HepG2 (cell line): Measurements from ENCODE around the gene RYR2. TPM values are rescaled to one million over a fixed set of nuclear protein-coding genes. Genes with fewer than 3 reads are reported as not detected.

Experiments
- ATAC-seq: fragments of 200-7000 bp; cut with Tn5 transposase; 3 replicates; pipeline ENCODE4 v1.9.1; 2020; ENCODE audit warnings: mild to moderate bottlenecking, moderate library complexity
- BruUV-seq: library from RNA; stranded (reverse); fragments of 400-500 nt; replicated peaks from 2 replicates; lab custom pipeline; 2021; lab: Mats Ljungman, UMichigan
- CTCF ChIA-PET: fragments of 300-600 bp; formaldehyde crosslinking; extraction: SDS; loops from one replicate; lab custom pipeline; 2021; ENCODE audit warnings: low total read pairs, inconsistent platforms, low intra/inter-chr PET ratio; lab: Yijun Ruan, JAX
- POLR2A ChIA-PET: fragments of 350-600 bp; sonication (Branson Sonifier 250); formaldehyde crosslinking; loops from one replicate; lab custom pipeline; 2020; ENCODE audit warnings: antibody characterized with exemption, inconsistent platforms; lab: Yijun Ruan, JAX
- DNase-seq: peaks from one replicate; pipeline ENCODE4 v3.0.0-alpha.2; 2015; ENCODE audit warnings: low spot score
- FAIRE-seq: peaks from 3 replicates; lab custom pipeline; 2011; peaks lifted over from hg19 to GRCh38; lab: Jason Lieb, UNC
- H2AFZ ChIP-seq: one replicate; pipeline ENCODE4 v1.6.1; 2011; ENCODE audit warnings: low read length, inconsistent platforms
- H3K27ac ChIP-seq: fragments of 300-600 bp; 3 replicates; pipeline ENCODE4 v1.8.0; 2011; ENCODE audit warnings: mixed run types, mild to moderate bottlenecking, mixed read lengths, low read length, inconsistent platforms; ENCODE audit not compliant: insufficient read depth; ENCODE audit errors: extremely low read length
- H3K27me3 ChIP-seq, 2 experiments: fragments of 200-600 bp in 1 of 2; 2 replicates in 1 of 2; 3 replicates in 1 of 2; pipeline versions ENCODE4 v1.6.0 to v1.8.0; 2011; ENCODE audit warnings: low read length in 2 of 2, mild to moderate bottlenecking in 2 of 2, moderate library complexity in 2 of 2, inconsistent platforms in 1 of 2; ENCODE audit not compliant: insufficient read depth in 2 of 2, control insufficient read depth in 1 of 2
- H3K36me3 ChIP-seq, 2 experiments: fragments of 200-600 bp in 1 of 2; replicated peaks in 1 of 2; 2 replicates in 1 of 2; 3 replicates in 1 of 2; pipeline versions ENCODE4 v1.5.1 to v1.8.0; 2011; ENCODE audit warnings: low read length in 2 of 2, inconsistent platforms in 1 of 2; ENCODE audit not compliant: insufficient read depth in 2 of 2, control insufficient read depth in 1 of 2
- H3K4me1 ChIP-seq: 2 replicates; pipeline ENCODE4 v1.5.1; 2012; ENCODE audit warnings: low read length, inconsistent platforms; ENCODE audit not compliant: insufficient read depth
- H3K4me2 ChIP-seq: 2 replicates; pipeline ENCODE4 v1.6.0; 2011; ENCODE audit warnings: low read depth, low read length, inconsistent platforms
- H3K4me3 ChIP-seq, 3 experiments: fragments of 200-600 bp in 1 of 3; sonication (generic), shearing (Covaris generic) in 1 of 3; replicated peaks in 1 of 3; 2 replicates each; pipeline ENCODE4 v1.5.1; 2011 to 2016; ENCODE audit warnings: low read length in 3 of 3, inconsistent platforms in 2 of 3, low read depth in 2 of 3, mild to moderate bottlenecking in 2 of 3, control low read depth in 1 of 3, mixed read lengths in 1 of 3; ENCODE audit not compliant: insufficient read depth in 1 of 3
- H3K79me2 ChIP-seq: one replicate; pipeline ENCODE4 v1.6.1; 2011; ENCODE audit warnings: low read length, inconsistent platforms; ENCODE audit not compliant: insufficient read depth
- H3K9ac ChIP-seq: 2 replicates; pipeline ENCODE4 v1.6.0; 2011; ENCODE audit warnings: mild to moderate bottlenecking, low read depth, low read length, inconsistent platforms; ENCODE audit not compliant: insufficient read depth
- H3K9me3 ChIP-seq: 2 replicates; pipeline ENCODE4 v1.5.1; 2012; ENCODE audit warnings: mild to moderate bottlenecking, low read length
- H4K20me1 ChIP-seq: 2 replicates; pipeline ENCODE4 v1.6.0; 2011; ENCODE audit warnings: inconsistent platforms, mild to moderate bottlenecking, low read length, moderate library complexity; ENCODE audit not compliant: insufficient read depth
- MAFF ChIP-seq: IDR thresholded peaks from 2 replicates; pipeline ENCODE4 v1.6.1; 2011; ENCODE audit warnings: low read depth, low read length, improper control_type of control experiment
- MAFK ChIP-seq, 2 experiments: IDR thresholded peaks in 1 of 2; conservative IDR thresholded peaks in 1 of 2; 2 replicates each; pipeline ENCODE4 v1.6.1; 2011; ENCODE audit warnings: improper control_type of control experiment in 2 of 2, low read length in 2 of 2
- NR0B2 ChIP-seq: sonication (generic); formaldehyde crosslinking; IDR thresholded peaks from 2 replicates; pipeline ENCODE4 v1.4.0; 2020; ENCODE audit warnings: mild to moderate bottlenecking, missing genetic modification reagents
- SNRNP70 ChIP-seq: fragments of 200-400 bp; formaldehyde crosslinking; IDR thresholded peaks from 2 replicates; pipeline ENCODE4 v1.6.1; 2017; ENCODE audit warnings: mild to moderate bottlenecking, low read depth, low read length, moderate library complexity
- ZBTB44 ChIP-seq: sonication (generic); formaldehyde crosslinking; IDR thresholded peaks from 2 replicates; pipeline ENCODE4 v1.4.0; 2020; ENCODE audit warnings: missing genetic modification reagents
- ZFP82 ChIP-seq: sonication (generic); formaldehyde crosslinking; IDR thresholded peaks from 2 replicates; pipeline ENCODE4 v1.5.1; 2020; ENCODE audit warnings: mild to moderate bottlenecking, missing genetic modification reagents, borderline replicate concordance
- WGBS: methylation state at CpG from one replicate; pipeline ENCODE4 v1.1.6; 2017; ENCODE audit warnings: low lambda C conversion rate; 5-methylcytosine and 5-hydroxymethylcytosine counted together
- in situ Hi-C: cut with HindIII; loops from 2 replicates; pipeline ENCODE4 v1.10.0; 2017; ENCODE audit warnings: low pct_unique_long_range_greater_than_20kb; ENCODE audit not compliant: extremely low pct_ligation_motif_present
- intact Hi-C: fragments of 100-400 bp; cut with micrococcal nuclease; formaldehyde crosslinking; loops from one replicate; pipeline ENCODE4 v1.10.0; 2022; ENCODE audit not compliant: unreplicated experiment
- polyA plus RNA-seq, 8 experiments: library from polyadenylated mRNA; depleted of rRNA in 3 of 8; stranded (reverse) in 7 of 8; unstranded in 1 of 8; fragments of >200 nt; fragmentation: Illumina TruSeq in 4 of 8; extraction: Trizol in 4 of 8; gene quantifications; 2 replicates each; pipeline versions ENCODE4 v1.2.1 to v1.2.3, GENCODE V29; 2011 to 2016; ENCODE audit warnings: low read depth in 4 of 8, missing spikeins in 1 of 8, mixed read lengths in 1 of 8; ENCODE audit not compliant: insufficient read depth in 1 of 8
- total RNA-seq, 5 experiments: library from RNA; depleted of rRNA; stranded (reverse); fragments of >200 nt; fragmentation: Illumina TruSeq; extraction: Trizol; gene quantifications; 2 replicates each; pipeline ENCODE4 v1.2.3, GENCODE V29; 2016; ENCODE audit warnings: low read depth in 1 of 5
- TF ChIP-seq, protein P1 (sequence below): sonication (generic); formaldehyde crosslinking; IDR thresholded peaks from 2 replicates; pipeline ENCODE4 v1.8.1; 2023; ENCODE audit warnings: mild to moderate bottlenecking, missing genetic modification reagents, borderline replicate concordance

RYR2 gene
- total and polyA plus RNA-seq, 2 of the 13 experiments (the other 11 are each of a cell fraction or from before 2014, with no cell fraction given) = not detected

DNA sequence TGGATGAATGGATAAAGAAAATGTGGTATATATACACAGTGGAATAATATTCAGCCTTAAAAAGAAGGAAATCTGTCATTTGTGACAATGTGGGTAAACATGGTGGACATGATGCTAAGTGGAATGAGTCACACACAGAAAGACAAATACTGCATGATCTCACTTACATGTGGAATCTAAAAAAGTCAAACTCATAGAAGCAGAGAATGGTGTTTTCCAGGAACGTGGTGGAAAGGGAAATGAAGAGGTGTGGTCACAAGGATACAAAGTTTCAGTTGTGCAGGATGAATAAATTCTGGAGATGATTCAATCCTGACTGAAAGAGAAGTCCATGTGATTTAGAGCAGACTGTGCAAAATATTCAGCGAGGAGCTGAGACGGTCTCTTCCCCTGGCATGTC lies 56.6 kb downstream of the RYR2 start (continued):
- TF ChIP-seq ZBTB44 (CRISPR knock-in tag) (no peak), SNRNP70 (no peak), NR0B2 (CRISPR knock-in tag) (no peak)

DNA sequence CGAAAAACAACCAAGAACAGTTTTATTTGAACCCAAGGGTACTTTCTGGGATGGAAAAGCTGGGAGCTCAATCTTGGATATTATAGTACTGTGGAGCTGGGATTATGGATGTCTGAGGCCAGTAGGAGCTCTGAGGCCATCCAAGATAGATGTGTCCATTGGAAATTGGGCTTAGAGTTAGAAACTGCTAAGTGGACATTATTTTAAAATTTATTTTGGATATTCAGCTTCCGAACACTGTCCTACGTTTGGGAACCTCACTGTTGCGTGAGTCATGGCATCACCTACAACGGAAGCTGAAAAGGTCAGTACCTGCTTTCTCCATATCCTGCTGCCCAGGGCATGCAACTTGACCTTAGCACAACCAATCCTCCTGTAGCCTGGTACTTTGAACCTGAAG lies 61.0 kb downstream of the RYR2 start:
- Histone ChIP-seq H2AFZ (no peak overlapping the region), H3K27ac (no peak overlapping the region), H3K4me2 (no peak overlapping the region), H3K36me3 (no peaks in the 10 kb centered on the region), H3K9me3 (no peaks in the 10 kb centered on the region), H3K79me2 (no peaks in the 10 kb centered on the region), H3K4me1 (no peaks in the 10 kb centered on the region), H3K9ac (no peak overlapping the region), H4K20me1 (no peaks in the 10 kb centered on the region), H3K27me3 (peaks cover 2 to 22% of the 10 kb centered on the region in 2 experiments; a peak in 3 of 5 replicates), H3K4me3 (no peak overlapping the region)
- peak; percentile 56; the same call in 1 of the 2 replicates for TF ChIP-seq MAFF
- peak; percentile 35 to 59; a peak in 2 of 4 replicates for TF ChIP-seq MAFK (conservative IDR thresholded peaks at IDR 0.05 in 1 of 2, IDR thresholded peaks at IDR 0.05 in 1 of 2; ENCODE audit: low read length in 2 of 2)
- TF ChIP-seq, protein P1, sequence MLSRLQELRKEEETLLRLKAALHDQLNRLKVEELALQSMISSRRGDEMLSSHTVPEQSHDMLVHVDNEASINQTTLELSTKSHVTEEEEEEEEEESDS (CRISPR knock-in tag) = no peak
- no peak for TF ChIP-seq ZFP82 (CRISPR knock-in tag)
- intact Hi-C loops = no loop called here
- WGBS = 18% methylated on average over 5 of the region's 5 CpGs
- POLR2A ChIA-PET = no interaction called here
- FAIRE-seq = no peak
- DNase-seq = no peak
- in situ Hi-C loops = loop anchor here (25.0 kb wide), 1 partner anchor 991 kb away; no protein-coding TSS in a partner anchor
- ATAC-seq = no peak
- BruUV-seq = no TSS peak
- CTCF ChIA-PET = no interaction called here
